HUES64 (cell line): Measurements from ENCODE around the gene FARS2.
A peak's percentile ranks its signal among the peaks of the same experiment; 100 is the strongest.

Source experiments
- H3K27ac ChIP-seq: 2 replicates; pipeline ENCODE4 v1.7.0; 2013; ENCODE audit warnings: low read depth, low read length, inconsistent platforms
- H3K27me3 ChIP-seq: 2 replicates; pipeline ENCODE4 v1.6.1; 2013; ENCODE audit warnings: mild to moderate bottlenecking, low read length; ENCODE audit not compliant: insufficient read depth
- H3K36me3 ChIP-seq: 2 replicates; pipeline ENCODE4 v1.6.1; 2013; ENCODE audit warnings: mild to moderate bottlenecking, low read length; ENCODE audit not compliant: insufficient read depth
- H3K4me1 ChIP-seq: 2 replicates; pipeline ENCODE4 v1.6.1; 2013; ENCODE audit warnings: mild to moderate bottlenecking, low read length, moderate library complexity; ENCODE audit not compliant: insufficient read depth
- H3K4me3 ChIP-seq: 2 replicates; pipeline ENCODE4 v1.5.1; 2013; ENCODE audit warnings: mild to moderate bottlenecking, low read length, moderate library complexity
- H3K9ac ChIP-seq: 2 replicates; pipeline ENCODE4 v1.6.1; 2013; ENCODE audit warnings: mild to moderate bottlenecking, low read depth, low read length
- H3K9me3 ChIP-seq: 2 replicates; pipeline ENCODE4 v1.6.1; 2013; ENCODE audit warnings: low read depth, low read length; ENCODE audit not compliant: insufficient read depth
- WGBS: fragments of 150-250, 120-280 bp; methylation state at CpG from one replicate; pipeline ENCODE4 v1.1.7; 2013; ENCODE audit warnings: missing lambda C conversion rate; 5-methylcytosine and 5-hydroxymethylcytosine counted together

Gene FARS2

DNA sequence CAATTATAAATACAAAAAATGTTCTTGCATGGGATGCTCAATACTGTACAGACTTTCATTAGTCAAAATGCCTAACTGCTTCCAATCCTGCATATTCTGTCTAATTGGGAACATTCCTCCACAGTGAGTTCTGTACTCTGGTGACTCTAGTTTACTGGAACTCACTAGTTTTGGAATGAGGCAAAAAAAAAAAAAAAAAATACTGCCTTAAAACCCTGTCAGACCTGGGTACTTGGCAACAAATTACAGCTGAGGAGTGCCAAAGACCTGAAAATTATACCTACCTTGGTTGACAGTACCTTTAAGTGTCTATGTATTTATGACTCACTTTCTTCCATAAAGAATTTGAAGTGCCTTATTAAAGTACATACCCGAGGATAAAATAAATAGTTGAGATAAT is 276.7 kb downstream of the FARS2 start:
- no peaks in the 10 kb centered on the region for H3K27me3 ChIP-seq
- no peaks in the 10 kb centered on the region for H3K4me1 ChIP-seq
- WGBS: 100% methylated on average over 1 of the region's 1 CpG

DNA sequence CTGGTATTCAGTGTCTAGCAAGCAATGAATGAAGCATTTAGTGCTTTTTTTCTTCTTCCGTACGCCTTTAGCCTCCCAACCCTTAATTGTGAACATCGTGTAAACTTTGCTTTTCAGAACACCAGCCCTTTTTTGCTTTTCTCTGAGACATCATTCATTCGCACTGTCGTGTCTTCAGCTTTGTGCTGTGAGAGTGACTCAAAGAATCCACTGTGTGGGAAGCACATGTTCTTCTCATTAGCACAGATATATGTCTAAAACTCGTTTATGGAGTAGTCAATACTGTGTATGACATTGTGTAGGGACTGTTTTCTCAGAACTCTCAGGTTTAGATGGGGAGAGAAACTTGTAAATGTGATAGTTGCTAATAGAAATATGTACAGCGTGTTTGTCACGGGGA is 279.1 kb downstream of the FARS2 start:
- WGBS: 95% methylated on average over 8 of the region's 8 CpGs
- no peak overlapping the region for H3K9ac ChIP-seq
- no peak overlapping the region for H3K27ac ChIP-seq
- peaks cover 6% of the 10 kb centered on the region; the same call in 1 of the 2 replicates for H3K9me3 ChIP-seq
- no peak overlapping the region for H3K4me3 ChIP-seq
- H3K27me3 ChIP-seq: no peaks in the 10 kb centered on the region
- H3K4me1 ChIP-seq: no peaks in the 10 kb centered on the region
- H3K36me3 ChIP-seq: no peaks in the 10 kb centered on the region

More for the DNA sequence above, 276.7 kb downstream of the FARS2 start:
- Histone ChIP-seq H3K9me3 (peaks cover 5% of the 10 kb centered on the region; the same call in 1 of the 2 replicates), H3K9ac (no peak overlapping the region), H3K36me3 (no peaks in the 10 kb centered on the region), H3K27ac (no peak overlapping the region), H3K4me3 (no peak overlapping the region)

DNA sequence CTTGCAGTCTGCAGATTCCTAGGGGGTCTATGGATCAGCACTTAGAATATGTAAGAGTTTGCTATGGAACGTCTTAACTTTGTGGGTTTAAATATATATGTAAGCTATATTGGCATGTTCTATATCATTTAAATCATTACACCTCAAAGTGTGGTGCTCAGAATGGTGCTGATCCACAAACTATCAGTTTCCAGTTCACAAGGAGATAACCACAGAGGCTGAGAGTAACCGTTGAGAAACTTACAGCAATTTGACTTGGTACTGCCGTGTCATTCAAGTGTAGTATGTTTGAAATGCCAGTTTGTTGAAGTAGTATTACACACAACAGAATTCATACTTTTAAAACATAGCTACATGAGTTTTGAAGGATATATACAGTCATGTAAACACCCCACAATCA is 279.7 kb downstream of the FARS2 start:
- Histone ChIP-seq H3K9ac (no peak overlapping the region), H3K4me3 (no peak overlapping the region), H3K27me3 (no peaks in the 10 kb centered on the region), H3K4me1 (no peaks in the 10 kb centered on the region), H3K27ac (no peak overlapping the region), H3K36me3 (no peaks in the 10 kb centered on the region), H3K9me3 (peaks cover 6% of the 10 kb centered on the region; the same call in 1 of the 2 replicates)
- 100% methylated on average over 1 of the region's 3 CpGs for WGBS

DNA sequence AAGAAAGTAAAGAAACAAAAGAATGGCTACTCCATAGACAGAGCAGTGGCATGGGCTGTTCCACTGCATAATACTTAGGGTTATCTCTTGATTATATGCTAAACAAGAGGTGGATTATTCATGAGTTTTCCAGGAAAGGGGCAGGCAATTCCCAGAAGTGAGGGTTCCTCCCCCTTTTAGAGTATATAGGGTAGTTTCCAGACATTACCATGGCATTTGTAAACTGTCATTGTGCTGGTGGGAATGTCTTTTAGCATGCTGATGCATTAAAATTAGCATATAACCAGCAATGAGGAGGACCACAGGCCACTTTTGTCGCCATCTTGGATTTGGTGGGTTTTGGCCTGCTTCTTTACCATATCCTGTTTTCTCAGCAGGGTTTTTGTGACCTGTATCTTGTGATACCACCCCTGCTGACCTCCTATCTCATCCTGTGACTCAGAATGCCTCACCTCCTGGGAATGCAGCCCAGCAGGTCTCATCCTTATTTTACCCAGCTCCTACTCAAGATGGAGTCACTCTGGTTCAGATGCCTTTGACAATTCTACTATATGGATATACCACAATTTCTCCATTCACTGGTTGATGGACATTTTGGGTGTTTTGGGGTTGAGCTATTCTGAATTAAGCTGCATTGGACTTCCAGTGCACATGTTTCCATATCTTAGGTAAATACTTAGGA is 280.6 kb downstream of the FARS2 start:
- Histone ChIP-seq H3K4me1 (no peaks in the 10 kb centered on the region), H3K9ac (no peak overlapping the region), H3K36me3 (no peaks in the 10 kb centered on the region), H3K27me3 (no peaks in the 10 kb centered on the region), H3K4me3 (no peak overlapping the region), H3K9me3 (peaks cover 6% of the 10 kb centered on the region; the same call in 1 of the 2 replicates), H3K27ac (peak overlapping the region; percentile 67; the same call in 1 of the 2 replicates)
- WGBS: 52% methylated on average over 1 of the region's 1 CpG

DNA sequence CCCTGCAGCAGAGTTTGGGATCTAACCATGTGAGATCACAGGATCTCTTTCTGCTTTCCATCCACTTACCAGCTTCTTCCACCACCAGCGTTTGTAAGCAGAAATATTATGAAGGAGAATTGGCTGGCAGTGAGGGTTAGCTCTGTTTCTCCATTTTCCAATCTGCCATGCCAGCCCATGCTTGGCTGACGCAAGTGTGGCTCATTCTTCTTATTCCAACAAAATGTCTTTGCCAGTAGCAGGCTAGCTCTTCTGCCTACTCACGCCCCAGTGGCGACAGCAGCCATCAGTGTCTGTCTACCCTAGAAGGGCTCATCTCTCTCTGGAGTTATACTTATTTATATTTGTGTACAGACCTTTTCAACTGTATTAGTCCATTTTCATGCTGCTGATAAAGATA is 286.2 kb downstream of the FARS2 start:
- Histone ChIP-seq H3K9ac (no peak overlapping the region), H3K4me3 (no peak overlapping the region), H3K27ac (no peak overlapping the region), H3K36me3 (no peaks in the 10 kb centered on the region; the same call in 1 of the 2 replicates), H3K4me1 (no peaks in the 10 kb centered on the region), H3K9me3 (peaks cover 14% of the 10 kb centered on the region; the same call in 1 of the 2 replicates), H3K27me3 (no peaks in the 10 kb centered on the region)
- WGBS: 95% methylated on average over 3 of the region's 4 CpGs

DNA sequence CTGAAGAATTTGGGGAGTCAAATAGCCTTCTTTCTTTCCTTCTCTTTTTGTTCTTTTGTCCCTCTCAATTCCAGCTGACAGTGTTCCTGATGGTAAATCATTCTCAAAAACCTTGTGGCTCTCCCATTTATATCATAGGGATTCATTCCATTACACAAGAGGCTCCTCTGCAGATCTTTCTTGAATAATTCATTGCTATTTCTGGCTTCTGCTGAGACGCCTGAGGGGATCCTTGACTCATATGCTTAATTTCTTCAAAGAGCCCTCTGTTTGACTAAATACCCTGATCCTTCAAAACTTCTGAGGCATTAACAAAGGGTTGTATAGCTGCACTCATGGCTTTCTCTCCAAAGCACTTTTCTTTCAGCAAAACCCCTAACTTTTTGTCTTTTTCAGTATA is 289.3 kb downstream of the FARS2 start:
- Histone ChIP-seq H3K9ac (no peak overlapping the region), H3K4me3 (no peak overlapping the region), H3K36me3 (no peaks in the 10 kb centered on the region; the same call in 1 of the 2 replicates), H3K27me3 (no peaks in the 10 kb centered on the region), H3K27ac (no peak overlapping the region), H3K9me3 (peaks cover 10% of the 10 kb centered on the region; the same call in 1 of the 2 replicates), H3K4me1 (peaks cover 11% of the 10 kb centered on the region; the same call in 1 of the 2 replicates)
- 96% methylated on average over 1 of the region's 1 CpG for whole genome bisulfite sequencing

DNA sequence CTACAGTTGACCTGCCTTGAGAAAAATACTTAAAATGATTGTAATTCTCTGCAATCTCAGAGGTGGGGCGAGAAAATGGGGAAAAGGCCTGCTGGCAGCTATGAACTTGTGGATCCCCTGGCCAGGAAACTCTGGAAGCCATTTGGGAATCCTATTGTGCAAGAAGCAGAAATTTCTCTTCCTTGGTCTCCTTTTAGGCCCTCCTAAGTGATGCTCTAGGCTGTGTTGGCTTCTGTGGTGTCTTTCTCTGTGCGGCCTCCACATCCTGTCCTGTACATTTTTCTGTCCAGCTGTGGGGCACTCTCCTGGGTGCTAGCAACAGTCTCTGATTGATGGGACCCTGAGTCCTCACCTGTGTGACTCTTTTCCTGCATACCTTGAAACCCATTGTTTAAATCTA is 290.9 kb downstream of the FARS2 start:
- Histone ChIP-seq H3K9me3 (peaks cover 10% of the 10 kb centered on the region; the same call in 1 of the 2 replicates), H3K36me3 (no peaks in the 10 kb centered on the region; the same call in 1 of the 2 replicates), H3K27me3 (no peaks in the 10 kb centered on the region), H3K4me3 (no peak overlapping the region), H3K9ac (no peak overlapping the region), H3K4me1 (peaks cover 11% of the 10 kb centered on the region; the same call in 1 of the 2 replicates), H3K27ac (no peak overlapping the region)
- 99% methylated on average over 2 of the region's 2 CpGs for WGBS

DNA sequence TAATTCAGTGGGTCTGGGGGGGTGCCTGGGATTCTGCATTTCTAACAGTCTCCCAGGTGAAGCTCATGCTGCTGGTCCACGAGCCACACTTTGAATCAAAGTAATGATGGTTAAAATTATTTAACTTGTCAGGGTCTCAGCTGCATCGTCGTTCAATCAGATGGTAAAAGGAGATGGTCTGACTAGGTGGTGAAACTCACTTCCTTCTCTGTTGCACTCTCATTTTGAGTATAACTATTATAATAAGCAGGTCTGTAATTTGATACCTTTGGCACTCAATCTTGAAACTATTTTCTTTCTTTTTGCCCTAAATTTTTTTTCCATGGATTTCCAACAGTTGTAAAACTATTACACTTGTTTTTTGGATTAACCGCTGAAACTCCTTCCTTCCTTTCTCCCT is 292.5 kb downstream of the FARS2 start:
- 83% methylated on average over 3 of the region's 4 CpGs for WGBS
- Histone ChIP-seq H3K27me3 (no peaks in the 10 kb centered on the region), H3K4me1 (peaks cover 11% of the 10 kb centered on the region; the same call in 1 of the 2 replicates), H3K27ac (no peak overlapping the region), H3K4me3 (no peak overlapping the region), H3K36me3 (no peaks in the 10 kb centered on the region), H3K9me3 (peaks cover 10% of the 10 kb centered on the region; the same call in 1 of the 2 replicates), H3K9ac (no peak overlapping the region)

DNA sequence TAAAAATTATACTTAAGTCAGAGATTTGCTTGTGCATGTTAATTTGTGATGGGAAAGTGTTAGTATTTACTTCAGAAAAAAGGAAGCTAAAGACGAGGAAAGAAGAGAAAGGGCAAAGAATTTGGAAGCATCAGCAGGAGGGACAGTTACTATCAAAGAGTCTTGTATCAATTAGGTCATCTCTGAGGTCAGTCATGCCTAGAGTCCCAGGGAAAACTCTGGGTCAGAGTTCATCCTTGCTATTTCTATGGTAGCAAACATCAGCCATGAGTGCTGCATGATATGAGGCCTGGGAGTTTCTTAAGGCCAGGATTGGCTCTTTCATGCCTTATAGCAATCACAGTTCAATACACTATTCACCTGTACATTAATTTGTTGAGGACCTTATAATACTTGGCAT is 292.9 kb downstream of the FARS2 start:
- H3K9ac ChIP-seq: no peak overlapping the region
- H3K4me3 ChIP-seq: no peak overlapping the region
- H3K9me3 ChIP-seq: peaks cover 10% of the 10 kb centered on the region; the same call in 1 of the 2 replicates
- no peaks in the 10 kb centered on the region for H3K36me3 ChIP-seq
- 63% methylated on average over 1 of the region's 1 CpG for WGBS
- H3K27me3 ChIP-seq: no peaks in the 10 kb centered on the region
- H3K4me1 ChIP-seq: peaks cover 11% of the 10 kb centered on the region; the same call in 1 of the 2 replicates
- no peak overlapping the region for H3K27ac ChIP-seq

DNA sequence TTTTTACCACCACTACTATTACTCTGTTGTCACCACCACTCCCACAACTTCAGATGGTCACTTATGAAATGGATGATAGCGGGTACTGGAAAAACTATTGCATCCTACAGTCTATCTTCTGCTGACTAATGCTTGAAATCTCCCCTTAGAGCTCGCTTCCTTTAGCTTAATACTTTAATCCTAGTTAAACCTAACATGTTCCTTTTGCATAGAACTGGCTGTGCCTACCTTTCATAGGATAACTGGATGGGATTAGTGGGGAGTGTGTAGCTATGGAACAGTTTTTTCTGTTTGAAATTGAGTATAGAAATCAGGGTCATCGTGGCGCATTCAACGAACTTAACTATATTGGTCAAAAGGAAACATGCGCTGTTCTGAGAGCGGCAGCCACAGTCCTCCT is 294.7 kb downstream of the FARS2 start:
- 94% methylated on average over 7 of the region's 7 CpGs for WGBS
- no peak overlapping the region for H3K9ac ChIP-seq
- H3K27ac ChIP-seq: no peak overlapping the region

DNA sequence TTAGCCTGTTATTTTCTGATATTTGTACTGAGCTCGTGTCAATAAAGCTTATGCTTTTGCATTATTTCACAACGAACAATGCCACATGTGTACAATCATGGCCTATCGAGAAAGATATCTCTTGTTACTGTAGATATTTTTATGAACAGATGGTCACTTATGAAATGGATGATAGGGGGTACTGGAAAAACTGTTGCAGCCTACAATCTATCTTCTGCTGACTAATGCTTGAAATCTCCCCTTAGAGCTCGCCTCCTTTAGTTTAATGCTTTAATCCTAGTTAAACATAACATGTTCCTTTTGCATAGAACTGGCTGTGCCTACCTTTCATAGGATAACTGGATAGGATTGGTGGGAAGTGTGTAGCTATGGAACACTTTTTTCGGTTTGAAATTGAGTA is 296.2 kb downstream of the FARS2 start:
- H3K4me3 ChIP-seq: no peak overlapping the region
- no peak overlapping the region for H3K27ac ChIP-seq
- 86% methylated on average over 5 of the region's 5 CpGs for WGBS
- peaks cover 11% of the 10 kb centered on the region; the same call in 1 of the 2 replicates for H3K4me1 ChIP-seq
- H3K9ac ChIP-seq: no peak overlapping the region
- H3K9me3 ChIP-seq: no peaks in the 10 kb centered on the region
- no peaks in the 10 kb centered on the region for H3K27me3 ChIP-seq
- H3K36me3 ChIP-seq: no peaks in the 10 kb centered on the region

More for the DNA sequence above, 294.7 kb downstream of the FARS2 start:
- no peaks in the 10 kb centered on the region for H3K27me3 ChIP-seq
- no peaks in the 10 kb centered on the region for H3K36me3 ChIP-seq
- H3K4me3 ChIP-seq: no peak overlapping the region
- peaks cover 11% of the 10 kb centered on the region; the same call in 1 of the 2 replicates for H3K4me1 ChIP-seq
- peaks cover under 1% of the 10 kb centered on the region; the same call in 1 of the 2 replicates for H3K9me3 ChIP-seq
